Activated CD4-positive, alpha-beta memory T cell treated with anti-CD3 and anti-CD28 coated beads, Interleukin-2, amount 10 ng/mL, durations not matched to agents 7 days and 5 days (primary cell): Measurements from ENCODE around the gene ERICH2. TPM values are rescaled to one million over a fixed set of nuclear protein-coding genes. Genes with fewer than 3 reads are reported as not detected.
A peak's percentile ranks its signal among the peaks of the same experiment; 100 is the strongest.
"Not testable (repeated sequence)": the region's sequence is repeated elsewhere in the genome, so short reads cannot be mapped to it uniquely, and the experiment has no call there.

Source experiments
- CTCF ChIA-PET: fragments of 350-600 bp; sonication (Branson Sonifier 250); formaldehyde crosslinking; loops from one replicate; lab custom pipeline; 2021; ENCODE audit warnings: antibody characterized with exemption, inconsistent platforms; lab: Charles Lee
- POLR2A ChIA-PET: fragments of 350-600 bp; sonication (Branson Sonifier 250); formaldehyde crosslinking; loops from one replicate; lab custom pipeline; 2021; ENCODE audit warnings: antibody characterized with exemption; lab: Charles Lee
- DNase-seq: peaks from one replicate; pipeline ENCODE4 v3.0.0-alpha.2; 2020
- H3K27ac Mint-ChIP-seq: one replicate; pipeline ENCODE4 v1.8.0; 2021; ENCODE audit warnings: mild to moderate bottlenecking, mixed read lengths
- H3K27me3 Mint-ChIP-seq: one replicate; pipeline ENCODE4 v1.8.0; 2021; ENCODE audit warnings: mixed read lengths
- H3K36me3 Mint-ChIP-seq: one replicate; pipeline ENCODE4 v1.8.0; 2021; ENCODE audit warnings: low read depth, mixed read lengths
- H3K4me1 Mint-ChIP-seq: one replicate; pipeline ENCODE4 v1.8.0; 2021; ENCODE audit warnings: mixed read lengths
- H3K4me3 Mint-ChIP-seq: one replicate; pipeline ENCODE4 v1.8.0; 2021; ENCODE audit warnings: mild to moderate bottlenecking, mixed read lengths
- H3K9me3 Mint-ChIP-seq: one replicate; pipeline ENCODE4 v1.8.0; 2021; ENCODE audit warnings: mixed read lengths
- total RNA-seq, 2 experiments: library from RNA; stranded (reverse); gene quantifications; one replicate each; pipeline ENCODE4 v1.2.3, GENCODE V29; 2021

The ERICH2 gene
- total RNA-seq, 2 experiments from 2014 or later, result not detected

DNA sequence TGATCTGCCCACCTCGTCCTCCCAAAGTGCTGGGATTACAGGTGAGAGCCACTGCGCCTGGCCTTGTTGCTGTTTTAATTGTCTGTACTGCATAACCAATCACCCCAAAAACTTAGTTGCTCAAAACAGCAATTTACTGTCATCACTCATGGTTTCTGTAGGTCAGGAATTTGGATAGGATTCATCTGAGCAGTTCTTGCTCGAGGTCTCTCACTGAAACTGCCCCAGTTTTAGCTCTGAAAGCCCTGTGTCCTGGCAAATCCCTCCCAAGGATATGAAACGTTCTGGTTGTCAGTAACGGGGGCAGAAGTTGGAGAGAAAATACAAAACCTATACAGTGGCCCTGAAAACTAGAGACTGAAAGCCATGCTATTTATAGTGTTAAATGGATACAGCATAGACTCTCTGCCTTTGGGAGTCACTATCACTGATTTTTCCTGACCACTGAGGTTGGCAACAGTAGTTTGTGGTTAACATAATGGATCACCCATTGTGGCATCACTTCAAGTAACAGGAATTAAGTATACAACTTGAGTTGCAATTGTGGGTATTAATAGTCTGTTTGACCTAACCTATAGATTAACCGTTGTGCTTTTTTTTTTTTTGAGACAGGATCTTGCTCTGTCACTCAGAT is 27.2 kb upstream of the ERICH2 start:
- ChIA-PET POLR2A (no interaction called here), CTCF (no interaction called here)
- DNase-seq, result no peak
- Mint-ChIP-seq H3K4me1 (no peaks in the 10 kb centered on the region), H3K36me3 (no peaks in the 10 kb centered on the region), H3K4me3 (no peak overlapping the region), H3K9me3 (no peaks in the 10 kb centered on the region), H3K27me3 (peaks cover 28% of the 10 kb centered on the region), H3K27ac (no peak overlapping the region)

- no peak overlapping the region for H3K4me3 Mint-ChIP-seq
- H3K36me3 Mint-ChIP-seq, result no peaks in the 10 kb centered on the region
- no peaks in the 10 kb centered on the region for H3K4me1 Mint-ChIP-seq
- peaks cover 28% of the 10 kb centered on the region for H3K27me3 Mint-ChIP-seq
- H3K9me3 Mint-ChIP-seq, result no peaks in the 10 kb centered on the region
- no peak overlapping the region for H3K27ac Mint-ChIP-seq
- no peak for DNase-seq
- ChIA-PET CTCF (no interaction called here), POLR2A (no interaction called here)
Observed at GRCh38 chr2:170743530-170744239, 26.5 kb upstream of the ERICH2 start.

- ChIA-PET CTCF (no interaction called here), POLR2A (no interaction called here)
- Mint-ChIP-seq H3K9me3 (no peaks in the 10 kb centered on the region), H3K36me3 (no peaks in the 10 kb centered on the region), H3K4me1 (no peaks in the 10 kb centered on the region), H3K27me3 (peaks cover 25% of the 10 kb centered on the region), H3K4me3 (no peak overlapping the region), H3K27ac (no peak overlapping the region)
- DNase-seq, result no peak
Observed at GRCh38 chr2:170744248-170745002, 25.8 kb upstream of the ERICH2 start.

GRCh38 chr2:170745305-170745704 is 24.9 kb upstream of the ERICH2 start:
- ChIA-PET POLR2A (no interaction called here), CTCF (no interaction called here)
- Mint-ChIP-seq H3K9me3 (no peaks in the 10 kb centered on the region), H3K27ac (no peak overlapping the region), H3K4me3 (no peak overlapping the region), H3K4me1 (no peaks in the 10 kb centered on the region), H3K36me3 (no peaks in the 10 kb centered on the region), H3K27me3 (peaks cover 30% of the 10 kb centered on the region)
- DNase-seq, result no peak

DNA sequence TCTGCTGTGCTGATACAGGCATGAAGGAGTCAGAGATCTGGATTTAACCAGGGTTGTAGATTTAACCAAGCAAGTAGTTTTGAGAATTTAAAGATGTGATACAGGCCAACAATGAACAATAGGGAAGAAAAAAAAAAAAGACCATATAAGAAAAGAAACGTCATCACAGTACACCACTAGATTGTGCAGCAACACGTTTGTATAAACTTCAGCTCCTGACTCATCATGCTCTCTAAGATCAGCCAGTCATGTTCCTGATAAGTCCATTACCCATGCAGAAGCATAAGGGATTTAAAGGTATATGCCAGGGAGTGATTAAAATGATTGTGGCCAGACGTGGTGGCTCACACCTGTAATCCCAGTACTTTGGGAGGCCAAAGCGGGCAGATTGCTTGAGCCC is 22.3 kb upstream of the ERICH2 start:
- Mint-ChIP-seq H3K27ac (no peak overlapping the region), H3K9me3 (no peaks in the 10 kb centered on the region), H3K4me1 (no peaks in the 10 kb centered on the region), H3K4me3 (no peak overlapping the region), H3K27me3 (peaks cover 38% of the 10 kb centered on the region), H3K36me3 (no peaks in the 10 kb centered on the region)
- DNase-seq, result no peak
- CTCF ChIA-PET, result no interaction called here
- POLR2A ChIA-PET, result no interaction called here

- H3K9me3 Mint-ChIP-seq, H3K4me1 Mint-ChIP-seq, H3K36me3 Mint-ChIP-seq, H3K4me3 Mint-ChIP-seq, CTCF ChIA-PET, POLR2A ChIA-PET, H3K27ac Mint-ChIP-seq, DNase-seq: not testable (repeated sequence)
- H3K27me3 Mint-ChIP-seq, result peaks cover 25% of the 10 kb centered on the region
Observed at GRCh38 chr2:170751555-170751954, 18.6 kb upstream of the ERICH2 start.

DNA sequence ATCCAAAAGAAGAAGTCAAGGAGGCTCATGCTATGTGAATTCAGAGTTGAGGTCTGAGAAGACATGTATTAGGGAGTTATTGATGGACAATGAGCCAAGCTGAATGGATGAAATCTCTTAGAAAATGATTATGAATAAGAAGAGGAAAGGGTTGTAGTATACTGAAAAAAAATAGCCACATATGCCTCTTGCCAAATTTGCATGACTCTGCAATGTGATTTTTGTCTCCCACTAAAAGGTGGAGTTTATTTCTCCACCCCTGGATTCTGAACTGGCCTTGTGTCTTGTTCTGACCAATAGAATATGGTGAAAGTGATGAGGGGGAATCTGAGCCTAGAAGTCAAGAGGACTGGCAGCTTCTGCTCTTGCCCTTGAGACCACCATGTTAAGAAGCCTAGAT is 8.6 kb upstream of the ERICH2 start:
- Mint-ChIP-seq H3K36me3 (no peaks in the 10 kb centered on the region), H3K4me1 (no peaks in the 10 kb centered on the region), H3K27me3 (peaks cover 5% of the 10 kb centered on the region), H3K4me3 (no peak overlapping the region), H3K27ac (no peak overlapping the region), H3K9me3 (no peaks in the 10 kb centered on the region)
- CTCF ChIA-PET, result no interaction called here
- POLR2A ChIA-PET, result interaction anchor here (0.6 kb wide), 1 partner anchor 43 kb away, joined by 3 read pairs; no protein-coding TSS in a partner anchor
- no peak for DNase-seq

DNA sequence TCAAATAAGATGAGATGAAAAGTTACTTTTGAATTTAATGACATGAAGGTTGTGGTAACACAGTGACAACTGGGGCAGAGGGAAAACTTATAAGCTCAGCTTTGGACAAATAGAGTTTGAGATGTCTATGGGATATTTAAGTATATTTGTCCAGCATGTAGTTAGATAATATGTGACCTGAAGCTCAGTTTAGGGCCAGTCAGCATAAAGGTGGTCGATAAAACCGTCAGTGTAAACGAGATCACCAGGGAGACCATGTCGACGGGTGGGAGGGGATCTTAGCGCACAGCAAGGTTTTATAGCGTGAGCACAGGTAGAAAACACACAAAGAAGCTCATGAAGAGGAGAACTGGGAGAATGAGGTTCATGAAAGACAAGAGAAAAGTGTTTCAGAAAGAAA is 7.4 kb upstream of the ERICH2 start:
- ChIA-PET POLR2A (no interaction called here), CTCF (interaction anchor here (0.7 kb wide), 1 partner anchor 334 kb away, joined by 3 read pairs; no protein-coding TSS in a partner anchor)
- Mint-ChIP-seq H3K36me3 (no peaks in the 10 kb centered on the region), H3K4me1 (no peaks in the 10 kb centered on the region), H3K4me3 (no peak overlapping the region), H3K27ac (no peak overlapping the region), H3K27me3 (peaks cover 6% of the 10 kb centered on the region), H3K9me3 (no peaks in the 10 kb centered on the region)
- no peak for DNase-seq

GRCh38 chr2:170763232-170763631 is 6.9 kb upstream of the ERICH2 start:
- DNase-seq, result no peak
- ChIA-PET POLR2A (no interaction called here), CTCF (interaction anchor here (0.7 kb wide), 1 partner anchor 335 kb away, joined by 3 read pairs; no protein-coding TSS in a partner anchor)
- no peaks in the 10 kb centered on the region for H3K36me3 Mint-ChIP-seq
- no peak overlapping the region for H3K4me3 Mint-ChIP-seq
- H3K27me3 Mint-ChIP-seq, result peaks cover 7% of the 10 kb centered on the region
- no peaks in the 10 kb centered on the region for H3K9me3 Mint-ChIP-seq
- no peaks in the 10 kb centered on the region for H3K4me1 Mint-ChIP-seq
- no peak overlapping the region for H3K27ac Mint-ChIP-seq

- no peak overlapping the region for H3K27ac Mint-ChIP-seq
- no peaks in the 10 kb centered on the region for H3K36me3 Mint-ChIP-seq
- H3K9me3 Mint-ChIP-seq, result no peaks in the 10 kb centered on the region
- no peak overlapping the region for H3K4me3 Mint-ChIP-seq
- ChIA-PET CTCF (no interaction called here), POLR2A (no interaction called here)
- no peak for DNase-seq
- H3K27me3 Mint-ChIP-seq, result peaks cover 12% of the 10 kb centered on the region
- peaks cover under 1% of the 10 kb centered on the region for H3K4me1 Mint-ChIP-seq
Observed at GRCh38 chr2:170764880-170765261, 5.3 kb upstream of the ERICH2 start.

DNA sequence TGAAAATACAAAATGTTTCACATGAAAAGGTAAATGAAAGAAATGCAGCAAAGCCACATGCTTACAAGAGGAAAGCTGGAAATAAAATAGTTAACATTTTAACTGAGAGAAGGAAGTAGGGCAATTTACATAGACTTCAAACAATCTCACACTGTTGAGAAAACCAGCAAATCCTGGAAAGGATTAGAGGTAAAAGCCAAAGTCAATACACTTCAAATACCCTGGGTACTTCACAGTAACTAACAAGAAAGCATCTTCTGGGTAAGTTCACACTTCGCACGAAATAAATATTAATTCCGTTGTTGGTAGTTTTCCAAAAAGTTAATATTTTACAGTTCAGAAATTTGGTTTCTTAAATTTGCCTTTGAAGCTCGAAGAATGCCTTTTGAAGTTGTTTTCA is 3.5 kb upstream of the ERICH2 start:
- Mint-ChIP-seq H3K9me3 (no peaks in the 10 kb centered on the region), H3K27me3 (peaks cover 20% of the 10 kb centered on the region), H3K36me3 (no peaks in the 10 kb centered on the region), H3K4me1 (peaks cover 11% of the 10 kb centered on the region), H3K4me3 (no peak overlapping the region), H3K27ac (no peak overlapping the region)
- POLR2A ChIA-PET, result no interaction called here
- no peak for DNase-seq
- CTCF ChIA-PET, result no interaction called here

- Mint-ChIP-seq H3K9me3 (no peaks in the 10 kb centered on the region), H3K4me1 (peaks cover 13% of the 10 kb centered on the region), H3K36me3 (no peaks in the 10 kb centered on the region), H3K27me3 (peaks cover 39% of the 10 kb centered on the region), H3K27ac (no peak overlapping the region), H3K4me3 (peak overlapping the region; percentile 74)
- ChIA-PET CTCF (interaction anchor here (1.0 to 1.7 kb wide), 4 partner anchors 8 to 410 kb away, joined by 3 to 4 read pairs (median 4); no protein-coding TSS in a partner anchor), POLR2A (no interaction called here)
- DNase-seq, result peak; percentile 75
Observed at GRCh38 chr2:170770606-170771420, 635 bp downstream of the ERICH2 start.
